B cell (primary cell): ENCODE measurements around the gene FAM162A.

Experiments used
- EZH2 ChIP-seq: IDR thresholded peaks from 2 replicates; pipeline ENCODE4 v1.6.1; 2012; ENCODE audit warnings: borderline replicate concordance, low read depth, mild to moderate bottlenecking, moderate library complexity, low read length; ENCODE audit not compliant: insufficient read depth, poor library complexity, severe bottlenecking
- TF ChIP-seq, protein P1 (sequence below): fragments of 200-600 bp; IDR thresholded peaks from one replicate; pipeline ENCODE4 v1.8.0; 2022; ENCODE audit warnings: antibody characterized with exemption, mild to moderate bottlenecking

DNA sequence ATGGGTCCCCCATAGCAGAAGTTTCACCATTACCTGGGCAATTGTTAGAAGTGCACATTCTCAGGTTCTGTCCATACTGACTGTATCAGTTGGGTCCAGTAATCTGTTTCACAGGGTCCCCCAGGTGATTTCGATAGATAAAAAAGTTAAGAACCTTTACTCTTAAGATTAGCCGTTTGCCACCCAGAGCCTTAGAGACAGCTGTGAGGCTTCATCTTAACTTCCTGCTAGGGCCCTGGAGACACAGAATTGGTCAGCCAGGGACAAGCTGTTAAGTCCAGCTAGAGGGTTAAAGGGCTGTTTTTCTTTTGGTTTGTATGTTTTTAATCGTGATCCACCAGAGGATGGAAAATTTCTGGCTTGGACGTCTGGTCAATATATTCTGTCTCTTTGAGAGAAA lies 6.7 kb downstream of the FAM162A start:
- TF ChIP-seq EZH2 = no peak
- TF ChIP-seq, protein P1, sequence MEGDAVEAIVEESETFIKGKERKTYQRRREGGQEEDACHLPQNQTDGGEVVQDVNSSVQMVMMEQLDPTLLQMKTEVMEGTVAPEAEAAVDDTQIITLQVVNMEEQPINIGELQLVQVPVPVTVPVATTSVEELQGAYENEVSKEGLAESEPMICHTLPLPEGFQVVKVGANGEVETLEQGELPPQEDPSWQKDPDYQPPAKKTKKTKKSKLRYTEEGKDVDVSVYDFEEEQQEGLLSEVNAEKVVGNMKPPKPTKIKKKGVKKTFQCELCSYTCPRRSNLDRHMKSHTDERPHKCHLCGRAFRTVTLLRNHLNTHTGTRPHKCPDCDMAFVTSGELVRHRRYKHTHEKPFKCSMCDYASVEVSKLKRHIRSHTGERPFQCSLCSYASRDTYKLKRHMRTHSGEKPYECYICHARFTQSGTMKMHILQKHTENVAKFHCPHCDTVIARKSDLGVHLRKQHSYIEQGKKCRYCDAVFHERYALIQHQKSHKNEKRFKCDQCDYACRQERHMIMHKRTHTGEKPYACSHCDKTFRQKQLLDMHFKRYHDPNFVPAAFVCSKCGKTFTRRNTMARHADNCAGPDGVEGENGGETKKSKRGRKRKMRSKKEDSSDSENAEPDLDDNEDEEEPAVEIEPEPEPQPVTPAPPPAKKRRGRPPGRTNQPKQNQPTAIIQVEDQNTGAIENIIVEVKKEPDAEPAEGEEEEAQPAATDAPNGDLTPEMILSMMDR = no peak
